Kidney (tissue), 14 donors: Measurements from ENCODE around the gene ZFP91. TPM values are rescaled to one million over a fixed set of nuclear protein-coding genes. Genes with fewer than 3 reads are reported as not detected.

Experiments used
- DNase-seq, 5 donors: peaks; one replicate each; pipeline ENCODE4 v3.0.0-alpha.2; 2013 to 2020
- FAIRE-seq: peaks from 2 replicates; lab custom pipeline; 2012; peaks lifted over from hg19 to GRCh38; lab: Jason Lieb, UNC
- H3K27ac ChIP-seq, 2 donors: one replicate each; pipeline ENCODE4 v1.7.0; 2013; ENCODE audit warnings: low read depth in 2 of 2, low read length in 2 of 2, inconsistent platforms in 1 of 2
- H3K27me3 ChIP-seq: one replicate; pipeline ENCODE4 v1.7.1; 2013; ENCODE audit warnings: low read length, inconsistent platforms; ENCODE audit not compliant: control insufficient read depth, insufficient read depth
- H3K36me3 ChIP-seq, 3 donors: one replicate each; pipeline versions ENCODE4 v1.7.0 to v1.7.1; 2013; ENCODE audit warnings: low read length in 3 of 3, control low read depth in 1 of 3, inconsistent platforms in 1 of 3; ENCODE audit not compliant: insufficient read depth in 3 of 3, control insufficient read depth in 2 of 3
- H3K4me1 ChIP-seq, 3 donors: one replicate each; pipeline versions ENCODE4 v1.7.0 to v1.7.1; 2013; ENCODE audit warnings: low read length in 3 of 3, inconsistent platforms in 1 of 3, low read depth in 1 of 3; ENCODE audit not compliant: control insufficient read depth in 2 of 3, insufficient read depth in 2 of 3
- H3K4me3 ChIP-seq, 3 donors: one replicate each; pipeline versions ENCODE4 v1.7.0 to v1.8.1; 2013; ENCODE audit warnings: low read length in 3 of 3, control low read depth in 1 of 3, inconsistent platforms in 1 of 3
- H3K9ac ChIP-seq, 3 donors: one replicate each; pipeline versions ENCODE4 v1.7.0 to v1.7.1; 2013; ENCODE audit warnings: low read length in 3 of 3, control low read depth in 1 of 3, inconsistent platforms in 1 of 3
- H3K9me3 ChIP-seq, 3 donors: one replicate each; pipeline versions ENCODE4 v1.7.0 to v1.7.1; 2013; ENCODE audit warnings: low read length in 3 of 3, control low read depth in 1 of 3, inconsistent platforms in 1 of 3; ENCODE audit not compliant: control insufficient read depth in 2 of 3, insufficient read depth in 1 of 3
- intact Hi-C: fragments of 100-400 bp; cut with DNase I; formaldehyde crosslinking; loops from one replicate; pipeline ENCODE4 v1.11.1; 2022
- polyA plus RNA-seq: library from polyadenylated mRNA; stranded (reverse); fragments of 350-450 nt; fragmentation: Illumina TruSeq; extraction: RNeasy Lipid Tissue Mini Kit (QIAGEN cat#74804); gene quantifications from one replicate; pipeline ENCODE4 v1.2.3, GENCODE V29; 2014; ENCODE audit warnings: low read depth, low replicate concordance; ENCODE audit not compliant: insufficient read depth
- total RNA-seq: library from RNA; stranded (reverse); fragmentation: NEBNext Ultra II Directional; extraction: Animal tissue kit (Norgen Biotek cat#: 25700); gene quantifications from one replicate; pipeline ENCODE4 v1.2.1, GENCODE V29; 2021
- TF ChIP-seq, protein P1 (sequence below): IDR thresholded peaks from 3 replicates; pipeline ENCODE4 v1.5.1; 2012; ENCODE audit warnings: mild to moderate bottlenecking, moderate library complexity, borderline replicate concordance; ENCODE audit not compliant: insufficient read depth; ENCODE audit errors: extremely low read depth
- donor health status: control.
- donor health status: control.
- donor health status: control.
- donor health status: control.
- donor health status: control.
- donor health status: DM: yes; HTN: yes; CAD: no.
- donor health status: Normal renal cell carcinoma (clear cell type).

Gene ZFP91
- total and polyA plus RNA-seq, 2 donors from 2014 or later, result 14.9 to 43.7 TPM

GRCh38 chr11:58639103-58639502 lies 60.2 kb downstream of the ZFP91 start:
- Histone ChIP-seq H3K4me3 (no peak overlapping the region), H3K27me3 (no peaks in the 10 kb centered on the region), H3K27ac (no peak overlapping the region), H3K36me3 (no peaks in the 10 kb centered on the region), H3K9me3 (no peaks in the 10 kb centered on the region), H3K9ac (no peak overlapping the region), H3K4me1 (peaks cover 0 to 7% (median 6%) of the 10 kb centered on the region in 3 donors)
- TF ChIP-seq, protein P1, sequence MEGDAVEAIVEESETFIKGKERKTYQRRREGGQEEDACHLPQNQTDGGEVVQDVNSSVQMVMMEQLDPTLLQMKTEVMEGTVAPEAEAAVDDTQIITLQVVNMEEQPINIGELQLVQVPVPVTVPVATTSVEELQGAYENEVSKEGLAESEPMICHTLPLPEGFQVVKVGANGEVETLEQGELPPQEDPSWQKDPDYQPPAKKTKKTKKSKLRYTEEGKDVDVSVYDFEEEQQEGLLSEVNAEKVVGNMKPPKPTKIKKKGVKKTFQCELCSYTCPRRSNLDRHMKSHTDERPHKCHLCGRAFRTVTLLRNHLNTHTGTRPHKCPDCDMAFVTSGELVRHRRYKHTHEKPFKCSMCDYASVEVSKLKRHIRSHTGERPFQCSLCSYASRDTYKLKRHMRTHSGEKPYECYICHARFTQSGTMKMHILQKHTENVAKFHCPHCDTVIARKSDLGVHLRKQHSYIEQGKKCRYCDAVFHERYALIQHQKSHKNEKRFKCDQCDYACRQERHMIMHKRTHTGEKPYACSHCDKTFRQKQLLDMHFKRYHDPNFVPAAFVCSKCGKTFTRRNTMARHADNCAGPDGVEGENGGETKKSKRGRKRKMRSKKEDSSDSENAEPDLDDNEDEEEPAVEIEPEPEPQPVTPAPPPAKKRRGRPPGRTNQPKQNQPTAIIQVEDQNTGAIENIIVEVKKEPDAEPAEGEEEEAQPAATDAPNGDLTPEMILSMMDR, result no peak
- intact Hi-C loops, result no loop called here
- no peak for FAIRE-seq
- DNase-seq, result no peak

- no peaks in the 10 kb centered on the region for H3K27me3 ChIP-seq
- no peak overlapping the region for H3K9ac ChIP-seq
- H3K4me3 ChIP-seq, result no peak overlapping the region
- TF ChIP-seq, protein P1, result no peak
- DNase-seq (no peak), FAIRE-seq (no peak)
- no peak overlapping the region for H3K27ac ChIP-seq
- no peaks in the 10 kb centered on the region for H3K9me3 ChIP-seq
- intact Hi-C loops, result no loop called here
- peaks cover 0 to 7% (median 6%) of the 10 kb centered on the region in 3 donors for H3K4me1 ChIP-seq
- no peaks in the 10 kb centered on the region for H3K36me3 ChIP-seq
Observed at GRCh38 chr11:58639669-58640068, 60.8 kb downstream of the ZFP91 start.

DNA sequence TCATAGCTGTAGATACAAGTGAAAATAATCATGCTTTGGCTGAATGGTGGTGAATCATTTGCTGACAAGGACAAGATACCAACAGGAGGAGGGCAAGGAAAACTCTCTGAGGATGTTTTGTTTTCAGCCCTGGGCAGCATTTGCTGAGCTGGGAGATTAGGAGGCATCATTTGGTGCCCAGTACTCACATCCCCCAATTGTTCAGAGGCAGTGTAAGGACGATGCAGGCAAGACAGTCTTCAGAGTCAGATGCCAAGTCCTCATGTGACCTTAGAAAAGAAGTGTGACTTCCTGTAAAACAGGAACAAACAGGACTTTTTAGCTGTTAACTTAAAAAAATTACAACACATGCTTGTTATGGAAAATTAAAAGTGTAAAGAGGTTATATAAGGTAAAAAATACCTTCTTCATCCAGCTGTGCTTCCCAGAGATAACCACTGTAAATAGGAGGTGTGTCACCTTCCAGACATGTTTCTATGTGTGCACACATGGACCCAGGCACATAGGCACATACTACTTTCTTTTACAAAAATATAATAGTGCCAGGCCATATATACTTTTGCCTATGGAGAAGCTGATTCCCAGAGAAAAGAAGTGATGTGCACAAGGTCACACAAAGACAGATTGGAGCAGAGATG lies 61.6 kb downstream of the ZFP91 start:
- Histone ChIP-seq H3K9ac (no peak overlapping the region), H3K9me3 (no peaks in the 10 kb centered on the region), H3K27me3 (no peaks in the 10 kb centered on the region), H3K4me1 (peaks cover 0 to 7% (median 6%) of the 10 kb centered on the region in 3 donors), H3K27ac (no peak overlapping the region), H3K36me3 (no peaks in the 10 kb centered on the region), H3K4me3 (no peak overlapping the region)
- intact Hi-C loops, result no loop called here
- TF ChIP-seq, protein P1, result no peak
- DNase-seq (no peak), FAIRE-seq (no peak)
